Neural cell (in vitro differentiated cells): Measurements from ENCODE around the gene RALGPS1. TPM values are rescaled to one million over a fixed set of nuclear protein-coding genes. Genes with fewer than 3 reads are reported as not detected.

ENCODE experiments used
- H2AFZ ChIP-seq: fragments of 200-600, 300-800 bp; sonication (generic), shearing (Covaris generic); 2 replicates; pipeline ENCODE4 v1.6.0; 2014; ENCODE audit warnings: low read depth, mild to moderate bottlenecking, antibody characterized with exemption, low read length, moderate library complexity
- H3F3A ChIP-seq: fragments of 200-600 bp; shearing (Covaris generic); 2 replicates; pipeline ENCODE4 v1.6.1; 2016; ENCODE audit warnings: mild to moderate bottlenecking, moderate library complexity, mixed read lengths, antibody characterized with exemption, low read length; ENCODE audit not compliant: insufficient read depth, poor library complexity, severe bottlenecking
- H3K27ac ChIP-seq: fragments of 200-600, 300-800 bp; sonication (generic), shearing (Covaris generic); 2 replicates; pipeline ENCODE4 v1.5.1; 2014; ENCODE audit warnings: mild to moderate bottlenecking, low read length, moderate library complexity
- H3K27me3 ChIP-seq: fragments of 300-800, 200-600 bp; sonication (generic), shearing (Covaris generic); 2 replicates; pipeline ENCODE4 v1.6.0; 2014; ENCODE audit warnings: mild to moderate bottlenecking, low read depth, low read length, moderate library complexity; ENCODE audit not compliant: insufficient read depth
- H3K36me3 ChIP-seq: fragments of 300-800, 200-600 bp; sonication (generic), shearing (Covaris generic); 2 replicates; pipeline ENCODE4 v1.5.1; 2014; ENCODE audit warnings: mild to moderate bottlenecking, antibody characterized with exemption, low read length, moderate library complexity; ENCODE audit not compliant: insufficient read depth
- H3K4me2 ChIP-seq: fragments of 300-800, 200-600 bp; sonication (generic), shearing (Covaris generic); 2 replicates; pipeline ENCODE4 v1.6.0; 2014; ENCODE audit warnings: mild to moderate bottlenecking, low read length
- H3K4me3 ChIP-seq: fragments of 300-800, 200-600 bp; sonication (generic), shearing (Covaris generic); 2 replicates; pipeline ENCODE4 v1.5.1; 2014; ENCODE audit warnings: mild to moderate bottlenecking, low read length, moderate library complexity
- H3K79me2 ChIP-seq: fragments of 200-600 bp; shearing (Covaris generic); replicated peaks from 2 replicates; pipeline ENCODE4 v1.6.0; 2014; ENCODE audit warnings: mild to moderate bottlenecking, low read length, moderate library complexity; ENCODE audit not compliant: insufficient read depth
- H3K9ac ChIP-seq: fragments of 300-800, 200-600 bp; sonication (generic), shearing (Covaris generic); 2 replicates; pipeline ENCODE4 v1.6.1; 2016; ENCODE audit warnings: mild to moderate bottlenecking, low read length, mixed read lengths
- H3K9me2 ChIP-seq: fragments of 200-600 bp; shearing (Covaris generic); 2 replicates; pipeline ENCODE4 v1.6.1; 2016; ENCODE audit warnings: mild to moderate bottlenecking, low read length, mixed read lengths; ENCODE audit not compliant: insufficient read depth
- H3K9me3 ChIP-seq: fragments of 200-600, 300-800 bp; sonication (generic), shearing (Covaris generic); 2 replicates; pipeline ENCODE4 v1.6.1; 2016; ENCODE audit warnings: mild to moderate bottlenecking, mixed run types, low read length, moderate library complexity, mixed read lengths
- H4K20me1 ChIP-seq: fragments of 200-600 bp; shearing (Covaris generic); 2 replicates; pipeline ENCODE4 v1.6.1; 2016; ENCODE audit warnings: mild to moderate bottlenecking, mixed run types; ENCODE audit not compliant: insufficient read depth
- EP300 ChIP-seq: fragments of 450-650 bp; conservative IDR thresholded peaks from 2 replicates; pipeline ENCODE4 v1.6.1; 2014; ENCODE audit warnings: antibody characterized with exemption, mild to moderate bottlenecking, moderate library complexity; ENCODE audit not compliant: poor library complexity, severe bottlenecking
- EZH2 ChIP-seq: fragments of 200-600, 300-800 bp; shearing (Covaris generic), sonication (generic); IDR thresholded peaks from 2 replicates; pipeline ENCODE4 v1.6.1; 2014; ENCODE audit warnings: antibody characterized with exemption, low read length, borderline replicate concordance, mild to moderate bottlenecking; ENCODE audit not compliant: insufficient read depth, poor library complexity, severe bottlenecking
- MXI1 ChIP-seq: fragments of 450-650 bp; conservative IDR thresholded peaks from 2 replicates; pipeline ENCODE4 v1.6.1; 2014; ENCODE audit warnings: antibody characterized with exemption, mild to moderate bottlenecking; ENCODE audit not compliant: poor library complexity, severe bottlenecking
- POLR2AphosphoS5 ChIP-seq: IDR thresholded peaks from 2 replicates; pipeline ENCODE4 v1.6.1; 2012
- RAD21 ChIP-seq: fragments of 450-650 bp; conservative IDR thresholded peaks from 2 replicates; pipeline ENCODE4 v1.6.1; 2014; ENCODE audit warnings: antibody characterized with exemption, mild to moderate bottlenecking, moderate library complexity
- SMC3 ChIP-seq: fragments of 450-650 bp; conservative IDR thresholded peaks from 2 replicates; pipeline ENCODE4 v1.6.1; 2014; ENCODE audit warnings: antibody characterized with exemption, mild to moderate bottlenecking, moderate library complexity; ENCODE audit not compliant: poor library complexity
- TAF1 ChIP-seq: IDR thresholded peaks from 2 replicates; pipeline ENCODE4 v1.6.1; 2012; ENCODE audit warnings: low read depth
- polyA plus RNA-seq: library from polyadenylated mRNA; depleted of rRNA; stranded (reverse); fragments of >200 nt; gene quantifications from 2 replicates; pipeline ENCODE4 v1.2.3, GENCODE V29; 2014
- TF ChIP-seq, protein P1 (sequence below): fragments of 450-650 bp; IDR thresholded peaks from 2 replicates; pipeline ENCODE4 v1.5.1; 2014; ENCODE audit warnings: antibody characterized with exemption, mild to moderate bottlenecking, moderate library complexity; ENCODE audit not compliant: poor library complexity, severe bottlenecking
- TF ChIP-seq, protein P2 (sequence below): IDR thresholded peaks from 2 replicates; pipeline ENCODE4 v1.6.1; 2012; ENCODE audit warnings: borderline replicate concordance

RALGPS1 gene
- polyA plus RNA-seq, 1 donor from 2014 or later = 37.1 TPM

DNA sequence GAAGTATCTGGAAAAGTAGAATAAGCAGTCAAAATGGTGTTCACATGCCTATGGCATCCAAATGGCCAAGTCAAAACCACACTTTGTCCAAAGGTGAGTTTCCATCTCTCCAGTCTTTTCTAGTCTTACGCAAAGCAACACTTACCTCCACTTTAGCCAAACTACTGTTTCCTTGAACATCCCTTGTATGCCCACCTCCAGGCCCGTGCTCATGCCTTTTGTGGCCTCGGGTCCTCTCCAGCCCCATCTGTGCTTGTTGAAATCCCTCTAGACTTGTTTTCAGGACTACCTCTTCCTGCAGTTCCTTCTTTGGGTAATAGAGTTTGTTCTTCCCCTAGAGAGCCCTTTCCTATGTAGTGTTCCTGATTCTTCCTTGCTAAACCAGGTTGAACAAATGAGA lies 146.8 kb downstream of the RALGPS1 start:
- Histone ChIP-seq H3K79me2 (no peaks in the 10 kb centered on the region), H3K4me3 (no peak overlapping the region), H3K9me2 (no peaks in the 10 kb centered on the region), H3F3A (no peaks in the 10 kb centered on the region), H3K36me3 (no peaks in the 10 kb centered on the region), H3K27ac (no peak overlapping the region), H3K27me3 (no peaks in the 10 kb centered on the region), H3K9me3 (no peaks in the 10 kb centered on the region), H3K9ac (no peak overlapping the region), H4K20me1 (no peaks in the 10 kb centered on the region), H2AFZ (no peak overlapping the region), H3K4me2 (no peak overlapping the region)
- TF ChIP-seq EP300 = no peak
- TF ChIP-seq EZH2 = no peak
- TF ChIP-seq, protein P1, sequence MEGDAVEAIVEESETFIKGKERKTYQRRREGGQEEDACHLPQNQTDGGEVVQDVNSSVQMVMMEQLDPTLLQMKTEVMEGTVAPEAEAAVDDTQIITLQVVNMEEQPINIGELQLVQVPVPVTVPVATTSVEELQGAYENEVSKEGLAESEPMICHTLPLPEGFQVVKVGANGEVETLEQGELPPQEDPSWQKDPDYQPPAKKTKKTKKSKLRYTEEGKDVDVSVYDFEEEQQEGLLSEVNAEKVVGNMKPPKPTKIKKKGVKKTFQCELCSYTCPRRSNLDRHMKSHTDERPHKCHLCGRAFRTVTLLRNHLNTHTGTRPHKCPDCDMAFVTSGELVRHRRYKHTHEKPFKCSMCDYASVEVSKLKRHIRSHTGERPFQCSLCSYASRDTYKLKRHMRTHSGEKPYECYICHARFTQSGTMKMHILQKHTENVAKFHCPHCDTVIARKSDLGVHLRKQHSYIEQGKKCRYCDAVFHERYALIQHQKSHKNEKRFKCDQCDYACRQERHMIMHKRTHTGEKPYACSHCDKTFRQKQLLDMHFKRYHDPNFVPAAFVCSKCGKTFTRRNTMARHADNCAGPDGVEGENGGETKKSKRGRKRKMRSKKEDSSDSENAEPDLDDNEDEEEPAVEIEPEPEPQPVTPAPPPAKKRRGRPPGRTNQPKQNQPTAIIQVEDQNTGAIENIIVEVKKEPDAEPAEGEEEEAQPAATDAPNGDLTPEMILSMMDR = no peak
- no peak for TF ChIP-seq POLR2AphosphoS5
- no peak for TF ChIP-seq TAF1
- no peak for TF ChIP-seq SMC3
- TF ChIP-seq, protein P2, sequence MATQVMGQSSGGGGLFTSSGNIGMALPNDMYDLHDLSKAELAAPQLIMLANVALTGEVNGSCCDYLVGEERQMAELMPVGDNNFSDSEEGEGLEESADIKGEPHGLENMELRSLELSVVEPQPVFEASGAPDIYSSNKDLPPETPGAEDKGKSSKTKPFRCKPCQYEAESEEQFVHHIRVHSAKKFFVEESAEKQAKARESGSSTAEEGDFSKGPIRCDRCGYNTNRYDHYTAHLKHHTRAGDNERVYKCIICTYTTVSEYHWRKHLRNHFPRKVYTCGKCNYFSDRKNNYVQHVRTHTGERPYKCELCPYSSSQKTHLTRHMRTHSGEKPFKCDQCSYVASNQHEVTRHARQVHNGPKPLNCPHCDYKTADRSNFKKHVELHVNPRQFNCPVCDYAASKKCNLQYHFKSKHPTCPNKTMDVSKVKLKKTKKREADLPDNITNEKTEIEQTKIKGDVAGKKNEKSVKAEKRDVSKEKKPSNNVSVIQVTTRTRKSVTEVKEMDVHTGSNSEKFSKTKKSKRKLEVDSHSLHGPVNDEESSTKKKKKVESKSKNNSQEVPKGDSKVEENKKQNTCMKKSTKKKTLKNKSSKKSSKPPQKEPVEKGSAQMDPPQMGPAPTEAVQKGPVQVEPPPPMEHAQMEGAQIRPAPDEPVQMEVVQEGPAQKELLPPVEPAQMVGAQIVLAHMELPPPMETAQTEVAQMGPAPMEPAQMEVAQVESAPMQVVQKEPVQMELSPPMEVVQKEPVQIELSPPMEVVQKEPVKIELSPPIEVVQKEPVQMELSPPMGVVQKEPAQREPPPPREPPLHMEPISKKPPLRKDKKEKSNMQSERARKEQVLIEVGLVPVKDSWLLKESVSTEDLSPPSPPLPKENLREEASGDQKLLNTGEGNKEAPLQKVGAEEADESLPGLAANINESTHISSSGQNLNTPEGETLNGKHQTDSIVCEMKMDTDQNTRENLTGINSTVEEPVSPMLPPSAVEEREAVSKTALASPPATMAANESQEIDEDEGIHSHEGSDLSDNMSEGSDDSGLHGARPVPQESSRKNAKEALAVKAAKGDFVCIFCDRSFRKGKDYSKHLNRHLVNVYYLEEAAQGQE = no peak

DNA sequence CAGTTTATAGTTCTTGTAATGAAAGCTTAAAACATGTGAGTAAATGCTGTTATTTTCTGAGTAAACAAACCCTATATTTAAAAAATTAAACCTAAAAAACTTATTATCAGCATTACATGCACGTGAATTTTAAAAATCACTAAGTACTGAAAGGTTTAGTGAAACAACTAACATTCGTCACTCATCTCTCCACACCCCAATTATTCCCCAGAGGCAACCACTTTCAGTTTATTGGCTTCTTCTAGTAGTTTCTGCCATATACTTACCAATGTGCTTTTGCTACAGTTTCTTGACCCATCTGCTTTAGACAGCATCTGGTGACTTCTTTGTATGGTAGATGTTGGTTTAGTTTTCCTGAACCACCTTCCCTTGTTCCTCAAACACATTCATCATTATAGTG lies 149.8 kb downstream of the RALGPS1 start:
- Histone ChIP-seq H4K20me1 (no peaks in the 10 kb centered on the region), H3K27me3 (no peaks in the 10 kb centered on the region), H3K36me3 (peaks cover 5% of the 10 kb centered on the region), H3F3A (no peaks in the 10 kb centered on the region), H3K27ac (no peak overlapping the region), H3K9me3 (no peaks in the 10 kb centered on the region), H3K4me2 (no peak overlapping the region), H3K4me3 (no peak overlapping the region), H2AFZ (no peak overlapping the region), H3K9ac (no peak overlapping the region), H3K9me2 (no peaks in the 10 kb centered on the region), H3K79me2 (no peaks in the 10 kb centered on the region)
- TF ChIP-seq POLR2AphosphoS5 = no peak
- TF ChIP-seq EP300 = no peak
- TF ChIP-seq, protein P1 = no peak
- TF ChIP-seq EZH2 = no peak
- no peak for TF ChIP-seq RAD21
- TF ChIP-seq MXI1 = no peak
- TF ChIP-seq SMC3 = no peak
- no peak for TF ChIP-seq TAF1
- TF ChIP-seq, protein P2 = no peak
